Astrocyte (in vitro differentiated cells and primary cell): Measurements from ENCODE around the gene RPS6KA4. TPM values are rescaled to one million over a fixed set of nuclear protein-coding genes. Genes with fewer than 3 reads are reported as not detected.

Experiments
- DNase-seq: peaks from one replicate; pipeline ENCODE4 v3.0.0-alpha.2; 2010; ENCODE audit warnings: low read depth
- FAIRE-seq: peaks from 2 replicates; lab custom pipeline; 2011; peaks lifted over from hg19 to GRCh38; lab: Jason Lieb, UNC
- H2AFZ ChIP-seq: 2 replicates; pipeline ENCODE4 v1.6.0; 2012; ENCODE audit warnings: low read depth, low read length, inconsistent platforms
- H3K27ac ChIP-seq: 2 replicates; pipeline ENCODE4 v1.5.1; 2011; ENCODE audit warnings: low read depth, low read length, inconsistent platforms
- H3K27me3 ChIP-seq: 2 replicates; pipeline ENCODE4 v1.6.0; 2011; ENCODE audit warnings: low read length, inconsistent platforms; ENCODE audit not compliant: insufficient read depth
- H3K36me3 ChIP-seq: 2 replicates; pipeline ENCODE4 v1.5.1; 2011; ENCODE audit warnings: low read length, inconsistent platforms; ENCODE audit not compliant: insufficient read depth
- H3K4me1 ChIP-seq: 2 replicates; pipeline ENCODE4 v1.5.1; 2011; ENCODE audit warnings: low read length, inconsistent platforms; ENCODE audit not compliant: insufficient read depth
- H3K4me2 ChIP-seq: 2 replicates; pipeline ENCODE4 v1.6.0; 2012; ENCODE audit warnings: low read length, inconsistent platforms
- H3K4me3 ChIP-seq: 2 replicates; pipeline ENCODE4 v1.5.1; 2011; ENCODE audit warnings: low read depth, mild to moderate bottlenecking, low read length, inconsistent platforms; ENCODE audit not compliant: insufficient read depth
- H3K79me2 ChIP-seq: 2 replicates; pipeline ENCODE4 v1.6.0; 2012; ENCODE audit warnings: mild to moderate bottlenecking, low read length, inconsistent platforms; ENCODE audit not compliant: insufficient read depth
- H3K9ac ChIP-seq: 2 replicates; pipeline ENCODE4 v1.6.0; 2012; ENCODE audit warnings: mild to moderate bottlenecking, low read length, inconsistent platforms
- H3K9me3 ChIP-seq: 2 replicates; pipeline ENCODE4 v1.5.1; 2012; ENCODE audit warnings: low read depth, mild to moderate bottlenecking, low read length, inconsistent platforms; ENCODE audit not compliant: insufficient read depth
- H4K20me1 ChIP-seq: 2 replicates; pipeline ENCODE4 v1.6.0; 2012; ENCODE audit warnings: low read length, inconsistent platforms; ENCODE audit not compliant: insufficient read depth
- H3K27ac Mint-ChIP-seq: one replicate; pipeline ENCODE4 v1.8.0; 2021; ENCODE audit warnings: mild to moderate bottlenecking, mixed read lengths; ENCODE audit not compliant: unreplicated experiment
- H3K27me3 Mint-ChIP-seq: one replicate; pipeline ENCODE4 v1.8.0; 2021; ENCODE audit warnings: low read depth, mixed read lengths; ENCODE audit not compliant: unreplicated experiment
- H3K36me3 Mint-ChIP-seq: one replicate; pipeline ENCODE4 v1.8.0; 2021; ENCODE audit warnings: low read depth, mixed read lengths; ENCODE audit not compliant: unreplicated experiment
- H3K4me1 Mint-ChIP-seq: one replicate; pipeline ENCODE4 v1.8.0; 2021; ENCODE audit warnings: low read depth, mixed read lengths; ENCODE audit not compliant: unreplicated experiment
- H3K4me3 Mint-ChIP-seq: one replicate; pipeline ENCODE4 v1.8.0; 2021; ENCODE audit warnings: mild to moderate bottlenecking, moderate library complexity, mixed read lengths; ENCODE audit not compliant: unreplicated experiment
- H3K9me3 Mint-ChIP-seq: one replicate; pipeline ENCODE4 v1.8.0; 2021; ENCODE audit warnings: mild to moderate bottlenecking, mixed read lengths; ENCODE audit not compliant: unreplicated experiment
- EZH2 ChIP-seq: IDR thresholded peaks from 2 replicates; pipeline ENCODE4 v1.6.1; 2012; ENCODE audit warnings: mild to moderate bottlenecking, low read length, inconsistent platforms; ENCODE audit not compliant: insufficient read depth
- total RNA-seq: library from RNA; stranded (reverse); gene quantifications from 2 replicates; pipeline ENCODE4 v1.2.1, GENCODE V29; 2021
- TF ChIP-seq, protein P1 (sequence below): IDR thresholded peaks from 2 replicates; pipeline ENCODE4 v1.5.1; 2011; ENCODE audit warnings: low read depth, mild to moderate bottlenecking, inconsistent platforms, low read length, moderate library complexity; ENCODE audit not compliant: insufficient read depth

The RPS6KA4 gene
- total RNA-seq, 1 donor from 2014 or later, result 36.2 TPM

DNA sequence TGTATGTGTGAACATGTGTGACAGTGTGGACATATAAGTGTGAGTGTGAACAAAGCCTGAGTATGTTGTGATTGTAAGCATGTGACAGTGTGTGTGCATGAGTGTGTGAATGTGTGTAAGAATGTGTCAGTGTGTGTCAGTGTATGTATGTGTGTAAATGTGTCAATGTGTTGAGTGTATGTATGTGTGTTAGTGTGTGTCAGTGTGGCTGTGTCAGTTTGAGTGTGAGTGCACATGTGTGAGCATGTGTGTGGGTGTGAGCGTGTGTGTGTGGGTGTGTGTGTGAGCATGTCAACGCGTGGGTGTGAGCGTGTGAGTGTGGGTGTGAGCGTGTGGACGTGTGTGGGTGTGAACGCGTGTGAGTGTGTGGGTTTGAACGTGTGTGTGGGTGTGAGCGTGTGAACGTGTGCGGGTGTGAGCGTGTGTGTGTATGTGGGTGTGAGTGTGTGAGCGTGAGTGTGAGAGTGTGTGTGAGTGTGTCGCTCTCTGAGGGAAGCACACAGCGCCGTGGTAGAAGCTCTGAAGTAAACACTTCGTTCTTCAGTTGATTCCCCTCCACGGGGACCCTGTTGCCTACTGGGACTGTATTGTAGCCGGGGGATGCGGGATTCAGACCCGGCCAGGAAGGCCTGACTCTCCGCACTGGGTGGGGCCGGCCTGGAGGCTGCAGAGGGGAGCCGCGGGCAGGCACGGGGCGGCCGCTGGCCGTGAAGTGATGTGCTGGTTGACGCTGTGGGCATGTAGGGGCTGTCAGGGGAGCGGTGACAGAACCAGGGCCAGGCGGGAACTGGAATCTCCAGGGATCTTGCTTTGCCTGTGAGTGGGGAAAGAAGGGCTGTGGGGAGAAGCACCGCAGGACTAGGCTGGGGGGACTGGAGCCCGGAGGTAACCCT is 21.1 kb downstream of the RPS6KA4 start:
- Mint-ChIP-seq H3K9me3 (no peaks in the 10 kb centered on the region), H3K4me1 (no peaks in the 10 kb centered on the region), H3K4me3 (no peak overlapping the region), H3K36me3 (no peaks in the 10 kb centered on the region), H3K27me3 (peaks cover 12% of the 10 kb centered on the region), H3K27ac (no peak overlapping the region)
- no peaks in the 10 kb centered on the region for H3K9me3 ChIP-seq
- no peaks in the 10 kb centered on the region for H3K36me3 ChIP-seq
- no peak for TF ChIP-seq EZH2
- TF ChIP-seq, protein P1, sequence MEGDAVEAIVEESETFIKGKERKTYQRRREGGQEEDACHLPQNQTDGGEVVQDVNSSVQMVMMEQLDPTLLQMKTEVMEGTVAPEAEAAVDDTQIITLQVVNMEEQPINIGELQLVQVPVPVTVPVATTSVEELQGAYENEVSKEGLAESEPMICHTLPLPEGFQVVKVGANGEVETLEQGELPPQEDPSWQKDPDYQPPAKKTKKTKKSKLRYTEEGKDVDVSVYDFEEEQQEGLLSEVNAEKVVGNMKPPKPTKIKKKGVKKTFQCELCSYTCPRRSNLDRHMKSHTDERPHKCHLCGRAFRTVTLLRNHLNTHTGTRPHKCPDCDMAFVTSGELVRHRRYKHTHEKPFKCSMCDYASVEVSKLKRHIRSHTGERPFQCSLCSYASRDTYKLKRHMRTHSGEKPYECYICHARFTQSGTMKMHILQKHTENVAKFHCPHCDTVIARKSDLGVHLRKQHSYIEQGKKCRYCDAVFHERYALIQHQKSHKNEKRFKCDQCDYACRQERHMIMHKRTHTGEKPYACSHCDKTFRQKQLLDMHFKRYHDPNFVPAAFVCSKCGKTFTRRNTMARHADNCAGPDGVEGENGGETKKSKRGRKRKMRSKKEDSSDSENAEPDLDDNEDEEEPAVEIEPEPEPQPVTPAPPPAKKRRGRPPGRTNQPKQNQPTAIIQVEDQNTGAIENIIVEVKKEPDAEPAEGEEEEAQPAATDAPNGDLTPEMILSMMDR, result no peak
- H3K4me3 ChIP-seq, result no peak overlapping the region
- H3K9ac ChIP-seq, result no peak overlapping the region
- H3K27me3 ChIP-seq, result no peaks in the 10 kb centered on the region
- DNase-seq (no peak), FAIRE-seq (no peak)
- H4K20me1 ChIP-seq, result no peaks in the 10 kb centered on the region
- H3K27ac ChIP-seq, result no peak overlapping the region
- no peaks in the 10 kb centered on the region for H3K4me1 ChIP-seq
- no peak overlapping the region for H3K4me2 ChIP-seq
- no peak overlapping the region for H2AFZ ChIP-seq
- H3K79me2 ChIP-seq, result no peaks in the 10 kb centered on the region

- Mint-ChIP-seq H3K4me1 (peaks cover 3% of the 10 kb centered on the region), H3K36me3 (no peaks in the 10 kb centered on the region), H3K27ac (no peak overlapping the region), H3K27me3 (peaks cover 12% of the 10 kb centered on the region), H3K9me3 (no peaks in the 10 kb centered on the region), H3K4me3 (no peak overlapping the region)
- Histone ChIP-seq H3K4me2 (no peak overlapping the region), H3K4me3 (no peak overlapping the region), H3K36me3 (no peaks in the 10 kb centered on the region), H4K20me1 (no peaks in the 10 kb centered on the region), H3K27me3 (no peaks in the 10 kb centered on the region), H3K27ac (no peak overlapping the region), H2AFZ (no peak overlapping the region), H3K79me2 (no peaks in the 10 kb centered on the region), H3K9ac (no peak overlapping the region), H3K4me1 (peaks cover 7% of the 10 kb centered on the region), H3K9me3 (no peaks in the 10 kb centered on the region)
- no peak for FAIRE-seq
- no peak for DNase-seq
- TF ChIP-seq, protein P1, result no peak
- no peak for TF ChIP-seq EZH2
Observed at GRCh38 chr11:64381350-64381749, 22.4 kb downstream of the RPS6KA4 start.

- Histone ChIP-seq H3K4me1 (peaks cover 8% of the 10 kb centered on the region), H3K9me3 (no peaks in the 10 kb centered on the region), H4K20me1 (no peaks in the 10 kb centered on the region), H3K4me3 (no peak overlapping the region), H3K4me2 (no peak overlapping the region), H3K27me3 (no peaks in the 10 kb centered on the region), H3K79me2 (no peaks in the 10 kb centered on the region), H2AFZ (no peak overlapping the region), H3K36me3 (no peaks in the 10 kb centered on the region), H3K9ac (no peak overlapping the region), H3K27ac (no peak overlapping the region)
- DNase-seq (no peak), FAIRE-seq (no peak)
- peaks cover 7% of the 10 kb centered on the region for H3K4me1 Mint-ChIP-seq
- TF ChIP-seq, protein P1, result no peak
- no peak for TF ChIP-seq EZH2
- H3K27ac Mint-ChIP-seq, result no peak overlapping the region
- no peaks in the 10 kb centered on the region for H3K9me3 Mint-ChIP-seq
- H3K27me3 Mint-ChIP-seq, result peaks cover 12% of the 10 kb centered on the region
- no peak overlapping the region for H3K4me3 Mint-ChIP-seq
- H3K36me3 Mint-ChIP-seq, result no peaks in the 10 kb centered on the region
Observed at GRCh38 chr11:64382047-64382446, 23.1 kb downstream of the RPS6KA4 start.
